ENCODE data around the gene CAMK2A.

The CAMK2A gene

GRCh38 chr5:150222906-150223305 is 66.7 kb downstream of the CAMK2A start:
- ATAC-seq (replicated peaks; ENCODE audit: extremely low read depth, poor library complexity, severe bottlenecking) = no peak
- Mint-ChIP-seq H3K27me3 (peaks cover 6% of the 10 kb centered on the region), H3K27ac (ENCODE audit: low read depth) (no peak overlapping the region), H3K36me3 (ENCODE audit: insufficient read depth) (no peaks in the 10 kb centered on the region), H3K9me3 (no peaks in the 10 kb centered on the region), H3K4me1 (no peaks in the 10 kb centered on the region), H3K4me3 (no peak overlapping the region)
- no peak for DNase-seq (ENCODE audit: low spot score in 2 of 2)

- no peaks in the 10 kb centered on the region for H3K9me3 Mint-ChIP-seq
- no peak for ATAC-seq (replicated peaks; ENCODE audit: extremely low read depth, poor library complexity, severe bottlenecking)
- no peak overlapping the region for H3K4me3 Mint-ChIP-seq
- no peaks in the 10 kb centered on the region for H3K4me1 Mint-ChIP-seq
- peaks cover 21% of the 10 kb centered on the region for H3K27me3 Mint-ChIP-seq
- DNase-seq (ENCODE audit: low spot score in 2 of 2) = no peak
- H3K36me3 Mint-ChIP-seq (ENCODE audit: insufficient read depth) = peaks cover 4% of the 10 kb centered on the region
- no peak overlapping the region for H3K27ac Mint-ChIP-seq (ENCODE audit: low read depth)
Measured at GRCh38 chr5:150221471-150221870, 68.1 kb downstream of the CAMK2A start.

GRCh38 chr5:150219861-150220260 is 69.7 kb downstream of the CAMK2A start:
- Mint-ChIP-seq H3K9me3 (no peaks in the 10 kb centered on the region), H3K4me3 (no peak overlapping the region), H3K4me1 (no peaks in the 10 kb centered on the region), H3K27me3 (peaks cover 31% of the 10 kb centered on the region), H3K27ac (ENCODE audit: low read depth) (no peak overlapping the region), H3K36me3 (ENCODE audit: insufficient read depth) (peaks cover 4% of the 10 kb centered on the region)
- ATAC-seq (replicated peaks; ENCODE audit: extremely low read depth, poor library complexity, severe bottlenecking) (no peak), DNase-seq (ENCODE audit: low spot score in 2 of 2) (no peak)

- Mint-ChIP-seq H3K9me3 (no peaks in the 10 kb centered on the region), H3K27me3 (peaks cover 31% of the 10 kb centered on the region), H3K36me3 (ENCODE audit: insufficient read depth) (peaks cover 5% of the 10 kb centered on the region), H3K27ac (ENCODE audit: low read depth) (no peak overlapping the region), H3K4me3 (no peak overlapping the region), H3K4me1 (no peaks in the 10 kb centered on the region)
- DNase-seq (ENCODE audit: low spot score in 2 of 2) = no peak
- no peak for ATAC-seq (replicated peaks; ENCODE audit: extremely low read depth, poor library complexity, severe bottlenecking)
Measured at GRCh38 chr5:150219142-150219541, 70.4 kb downstream of the CAMK2A start.

- no peaks in the 10 kb centered on the region for H3K9me3 Mint-ChIP-seq
- peaks cover 5% of the 10 kb centered on the region for H3K36me3 Mint-ChIP-seq (ENCODE audit: insufficient read depth)
- no peak overlapping the region for H3K4me3 Mint-ChIP-seq
- no peak for DNase-seq (ENCODE audit: low spot score in 2 of 2)
- no peak overlapping the region for H3K27ac Mint-ChIP-seq (ENCODE audit: low read depth)
- ATAC-seq (replicated peaks; ENCODE audit: extremely low read depth, poor library complexity, severe bottlenecking) = no peak
- peaks cover 31% of the 10 kb centered on the region for H3K27me3 Mint-ChIP-seq
- no peaks in the 10 kb centered on the region for H3K4me1 Mint-ChIP-seq
Measured at GRCh38 chr5:150218693-150219035, 70.9 kb downstream of the CAMK2A start.

- Mint-ChIP-seq H3K4me3 (no peak overlapping the region), H3K4me1 (no peaks in the 10 kb centered on the region), H3K36me3 (ENCODE audit: insufficient read depth) (peaks cover 5% of the 10 kb centered on the region), H3K9me3 (no peaks in the 10 kb centered on the region), H3K27me3 (peaks cover 31% of the 10 kb centered on the region), H3K27ac (ENCODE audit: low read depth) (no peak overlapping the region)
- ATAC-seq (replicated peaks; ENCODE audit: extremely low read depth, poor library complexity, severe bottlenecking) = peak; percentile 89
- DNase-seq (ENCODE audit: low spot score in 2 of 2) = peak; percentile 71 to 75
Measured at GRCh38 chr5:150217873-150218692, 71.5 kb downstream of the CAMK2A start.

- H3K4me3 Mint-ChIP-seq = no peak overlapping the region
- no peaks in the 10 kb centered on the region for H3K9me3 Mint-ChIP-seq
- no peak for DNase-seq (ENCODE audit: low spot score in 2 of 2)
- H3K36me3 Mint-ChIP-seq (ENCODE audit: insufficient read depth) = peaks cover 5% of the 10 kb centered on the region
- H3K27me3 Mint-ChIP-seq = peaks cover 31% of the 10 kb centered on the region
- no peaks in the 10 kb centered on the region for H3K4me1 Mint-ChIP-seq
- ATAC-seq (replicated peaks; ENCODE audit: extremely low read depth, poor library complexity, severe bottlenecking) = no peak
- no peak overlapping the region for H3K27ac Mint-ChIP-seq (ENCODE audit: low read depth)
Measured at GRCh38 chr5:150217038-150217437, 72.5 kb downstream of the CAMK2A start.

GRCh38 chr5:150215979-150216944 is 73.3 kb downstream of the CAMK2A start:
- ATAC-seq (replicated peaks; ENCODE audit: extremely low read depth, poor library complexity, severe bottlenecking) (no peak), DNase-seq (ENCODE audit: low spot score in 2 of 2) (no peak)
- Mint-ChIP-seq H3K27ac (ENCODE audit: low read depth) (no peak overlapping the region), H3K4me1 (no peaks in the 10 kb centered on the region), H3K27me3 (peaks cover 31% of the 10 kb centered on the region), H3K4me3 (no peak overlapping the region), H3K9me3 (no peaks in the 10 kb centered on the region), H3K36me3 (ENCODE audit: insufficient read depth) (peaks cover 5% of the 10 kb centered on the region)

- H3K27me3 Mint-ChIP-seq = peaks cover 31% of the 10 kb centered on the region
- DNase-seq (ENCODE audit: low spot score in 2 of 2) (no peak), ATAC-seq (replicated peaks; ENCODE audit: extremely low read depth, poor library complexity, severe bottlenecking) (no peak)
- H3K36me3 Mint-ChIP-seq (ENCODE audit: insufficient read depth) = peaks cover 5% of the 10 kb centered on the region
- no peaks in the 10 kb centered on the region for H3K9me3 Mint-ChIP-seq
- H3K27ac Mint-ChIP-seq (ENCODE audit: low read depth) = no peak overlapping the region
- no peak overlapping the region for H3K4me3 Mint-ChIP-seq
- peaks cover 11% of the 10 kb centered on the region for H3K4me1 Mint-ChIP-seq
Measured at GRCh38 chr5:150214289-150214688, 75.3 kb downstream of the CAMK2A start.

- H3K9me3 Mint-ChIP-seq = no peaks in the 10 kb centered on the region
- DNase-seq (ENCODE audit: low spot score in 2 of 2) (no peak), ATAC-seq (replicated peaks; ENCODE audit: extremely low read depth, poor library complexity, severe bottlenecking) (no peak)
- no peak overlapping the region for H3K27ac Mint-ChIP-seq (ENCODE audit: low read depth)
- no peak overlapping the region for H3K4me3 Mint-ChIP-seq
- H3K27me3 Mint-ChIP-seq = peaks cover 33% of the 10 kb centered on the region
- H3K4me1 Mint-ChIP-seq = peaks cover 19% of the 10 kb centered on the region
- H3K36me3 Mint-ChIP-seq (ENCODE audit: insufficient read depth) = peaks cover 7% of the 10 kb centered on the region
Measured at GRCh38 chr5:150213530-150213929, 76.0 kb downstream of the CAMK2A start.

GRCh38 chr5:150211156-150212030 is 78.2 kb downstream of the CAMK2A start:
- Mint-ChIP-seq H3K27me3 (peaks cover 30% of the 10 kb centered on the region), H3K9me3 (no peaks in the 10 kb centered on the region), H3K27ac (ENCODE audit: low read depth) (no peak overlapping the region), H3K4me3 (no peak overlapping the region), H3K36me3 (ENCODE audit: insufficient read depth) (peaks cover 6% of the 10 kb centered on the region), H3K4me1 (peaks cover 25% of the 10 kb centered on the region)
- DNase-seq (ENCODE audit: low spot score in 2 of 2) (no peak), ATAC-seq (replicated peaks; ENCODE audit: extremely low read depth, poor library complexity, severe bottlenecking) (no peak)

GRCh38 chr5:150210644-150211043 is 78.9 kb downstream of the CAMK2A start:
- Mint-ChIP-seq H3K4me1 (peaks cover 25% of the 10 kb centered on the region), H3K9me3 (no peaks in the 10 kb centered on the region), H3K4me3 (no peak overlapping the region), H3K27ac (ENCODE audit: low read depth) (no peak overlapping the region), H3K36me3 (ENCODE audit: insufficient read depth) (peaks cover 6% of the 10 kb centered on the region), H3K27me3 (peaks cover 23% of the 10 kb centered on the region)
- ATAC-seq (replicated peaks; ENCODE audit: extremely low read depth, poor library complexity, severe bottlenecking) = no peak
- DNase-seq (ENCODE audit: low spot score in 2 of 2) = no peak

Data from central memory CD8-positive, alpha-beta T cell (primary cell).